Neural progenitor cell (in vitro differentiated cells): ENCODE data around the gene BCL10.

Experiments
- EZH2 ChIP-seq: fragments of 200-600 bp; sonication (generic); IDR thresholded peaks from 2 replicates; pipeline ENCODE4 v1.6.1; 2017; ENCODE audit warnings: antibody characterized with exemption, mild to moderate bottlenecking, moderate library complexity
- EZH2phosphoT487 ChIP-seq: fragments of 200-600 bp; sonication (generic); IDR thresholded peaks from 2 replicates; pipeline ENCODE4 v1.6.1; 2017; ENCODE audit warnings: antibody characterized with exemption
- TF ChIP-seq, protein P1 (sequence below): fragments of 200-600 bp; sonication (generic); IDR thresholded peaks from 2 replicates; pipeline ENCODE4 v1.5.1; 2017; ENCODE audit warnings: antibody characterized with exemption, mild to moderate bottlenecking

DNA sequence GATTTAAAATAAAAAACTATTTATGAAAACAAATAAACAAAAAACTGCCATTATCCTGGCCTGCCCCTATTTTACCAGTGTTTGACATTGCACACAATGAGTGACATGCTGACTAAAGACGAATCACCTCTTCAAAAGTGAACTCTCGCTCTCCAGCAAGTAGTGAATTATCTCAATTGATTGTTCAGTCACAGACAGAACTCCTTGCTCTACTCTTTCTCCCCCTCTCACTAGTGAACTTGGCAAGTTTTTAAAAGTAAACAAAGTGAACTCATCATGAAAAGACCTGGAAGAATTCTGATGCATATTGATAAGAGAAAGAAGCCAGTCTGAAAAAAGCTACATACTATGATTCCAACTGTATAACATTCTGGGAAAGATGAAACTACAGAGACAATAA lies 12.3 kb downstream of the BCL10 start:
- TF ChIP-seq, protein P1, sequence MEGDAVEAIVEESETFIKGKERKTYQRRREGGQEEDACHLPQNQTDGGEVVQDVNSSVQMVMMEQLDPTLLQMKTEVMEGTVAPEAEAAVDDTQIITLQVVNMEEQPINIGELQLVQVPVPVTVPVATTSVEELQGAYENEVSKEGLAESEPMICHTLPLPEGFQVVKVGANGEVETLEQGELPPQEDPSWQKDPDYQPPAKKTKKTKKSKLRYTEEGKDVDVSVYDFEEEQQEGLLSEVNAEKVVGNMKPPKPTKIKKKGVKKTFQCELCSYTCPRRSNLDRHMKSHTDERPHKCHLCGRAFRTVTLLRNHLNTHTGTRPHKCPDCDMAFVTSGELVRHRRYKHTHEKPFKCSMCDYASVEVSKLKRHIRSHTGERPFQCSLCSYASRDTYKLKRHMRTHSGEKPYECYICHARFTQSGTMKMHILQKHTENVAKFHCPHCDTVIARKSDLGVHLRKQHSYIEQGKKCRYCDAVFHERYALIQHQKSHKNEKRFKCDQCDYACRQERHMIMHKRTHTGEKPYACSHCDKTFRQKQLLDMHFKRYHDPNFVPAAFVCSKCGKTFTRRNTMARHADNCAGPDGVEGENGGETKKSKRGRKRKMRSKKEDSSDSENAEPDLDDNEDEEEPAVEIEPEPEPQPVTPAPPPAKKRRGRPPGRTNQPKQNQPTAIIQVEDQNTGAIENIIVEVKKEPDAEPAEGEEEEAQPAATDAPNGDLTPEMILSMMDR: no peak
- no peak for TF ChIP-seq EZH2
- no peak for TF ChIP-seq EZH2phosphoT487
